ENCODE results near the gene GPER1. TPM values are rescaled to one million over a fixed set of nuclear protein-coding genes. Genes with fewer than 3 reads are reported as not detected.

Gene GPER1
- total RNA-seq, 1 experiment from 2014 or later, result 1.2 TPM

Other genes starting within 250 kb of the GPER1 start
- gene GET4, start 211.6 kb upstream of the GPER1 start, total RNA-seq (2021; ENCODE audit: unreplicated experiment), result 44.8 TPM
- 34.0 TPM for gene ADAP1, start 133.4 kb upstream of the GPER1 start, total RNA-seq (2021; ENCODE audit: unreplicated experiment)
- gene COX19, start 112.6 kb upstream of the GPER1 start, total RNA-seq (2021; ENCODE audit: unreplicated experiment), result 14.0 TPM
- not detected for gene CYP2W1, start 104.9 kb upstream of the GPER1 start, total RNA-seq (2021; ENCODE audit: unreplicated experiment)
- gene GPR146, start 43.6 kb upstream of the GPER1 start, total RNA-seq (2021; ENCODE audit: unreplicated experiment), result 2.4 TPM
- gene ZFAND2A, start 72.1 kb downstream of the GPER1 start, total RNA-seq (2021; ENCODE audit: unreplicated experiment), result 19.1 TPM
- not detected for gene UNCX, start 144.8 kb downstream of the GPER1 start, total RNA-seq (2021; ENCODE audit: unreplicated experiment)